Glomerular endothelial cell (primary cell): ENCODE results near the gene AP1M1. TPM values are rescaled to one million over a fixed set of nuclear protein-coding genes. Genes with fewer than 3 reads are reported as not detected.

Source experiments
- DNase-seq: peaks from one replicate; pipeline ENCODE4 v3.0.0-alpha.2; 2011; ENCODE audit warnings: low read depth, low spot score; ENCODE audit errors: extremely low read depth
- total RNA-seq: library from RNA; depleted of rRNA; stranded (reverse); fragments of >200 nt; gene quantifications from 2 replicates; pipeline ENCODE4 v1.2.3, GENCODE V29; 2015

Gene AP1M1
- total RNA-seq, 1 donor from 2014 or later = 127 TPM

GRCh38 chr19:16185123-16185767 is 12.5 kb upstream of the AP1M1 start, which contains the start of gene FAM32A:
Gene FAM32A (plus strand): TSS chr19:16185410. CDS start chr19:16185443, 33 bp downstream.
- peak; percentile 88 for DNase-seq

GRCh38 chr19:16185768-16186123 is 12.0 kb upstream of the AP1M1 start:
- no peak for DNase-seq

- DNase-seq = no peak
These were observed 9.2 kb upstream of the AP1M1 start for GRCh38 chr19:16188521-16188920.

- DNase-seq = no peak
These were observed 7.5 kb upstream of the AP1M1 start for GRCh38 chr19:16190198-16190597.

GRCh38 chr19:16190736-16191135 is 7.0 kb upstream of the AP1M1 start:
- DNase-seq = no peak

- DNase-seq = no peak
These were observed 6.3 kb upstream of the AP1M1 start for GRCh38 chr19:16191216-16191908.

- no peak for DNase-seq
These were observed 4.2 kb upstream of the AP1M1 start for GRCh38 chr19:16193466-16193865.

GRCh38 chr19:16197188-16197621 is 506 bp upstream of the AP1M1 start:
- no peak for DNase-seq

- DNase-seq = no peak
These were observed 600 bp downstream of the AP1M1 start for GRCh38 chr19:16198370-16198651.

GRCh38 chr19:16199275-16199932 is 1.7 kb downstream of the AP1M1 start:
- no peak for DNase-seq

GRCh38 chr19:16200038-16201010 is 2.6 kb downstream of the AP1M1 start:
- no peak for DNase-seq

GRCh38 chr19:16201011-16201391 is 3.3 kb downstream of the AP1M1 start:
- DNase-seq = no peak

- no peak for DNase-seq
These were observed 4.9 kb downstream of the AP1M1 start for GRCh38 chr19:16202320-16203255.

- DNase-seq = no peak
These were observed 5.7 kb downstream of the AP1M1 start for GRCh38 chr19:16203256-16204004.

- DNase-seq = no peak
These were observed 6.2 kb downstream of the AP1M1 start for GRCh38 chr19:16204005-16204294.

- DNase-seq = no peak
These were observed 7.7 kb downstream of the AP1M1 start for GRCh38 chr19:16205205-16206045.

GRCh38 chr19:16206046-16206605 is 8.4 kb downstream of the AP1M1 start:
- no peak for DNase-seq

- no peak for DNase-seq
These were observed 8.9 kb downstream of the AP1M1 start for GRCh38 chr19:16206637-16207036.
